ENCODE results near the gene PCDH12.

Gene PCDH12

GRCh38 chr5:141914797-141915196 lies 43.2 kb downstream of the PCDH12 start:
- H3K27ac ChIP-seq = no peak overlapping the region

DNA sequence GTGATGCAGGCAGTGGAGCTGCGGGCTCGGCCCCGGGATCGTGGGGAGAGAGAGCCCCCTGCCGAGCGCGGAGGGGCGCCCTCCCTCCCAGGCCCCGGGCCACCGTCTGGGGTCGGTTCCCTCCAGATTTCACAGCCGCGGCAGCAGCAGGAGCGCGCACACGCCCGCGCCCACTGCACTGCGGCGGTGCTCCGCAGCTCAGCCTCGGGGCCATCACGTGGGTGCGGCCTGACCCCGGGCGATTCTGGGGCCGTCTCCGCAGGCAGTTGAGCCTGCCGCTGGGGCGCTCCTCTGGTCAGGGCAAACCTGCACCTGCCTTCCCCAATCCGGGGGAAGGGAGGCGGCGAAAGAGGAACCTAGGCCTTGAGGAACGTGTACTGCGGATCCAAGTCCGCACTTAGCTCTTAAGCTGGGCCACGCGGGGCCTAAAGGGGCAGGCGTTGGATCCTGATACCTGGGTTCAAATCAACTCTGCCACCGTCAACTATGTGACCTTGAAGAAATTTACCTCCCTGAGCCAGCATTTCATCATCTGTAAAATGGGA lies 43.7 kb downstream of the PCDH12 start:
- no peak; the same call in 1 of the 2 replicates for TF ChIP-seq CTCF (conservative IDR thresholded peaks at IDR 0.05)
- no peak for TF ChIP-seq ZFX (IDR thresholded peaks at IDR 0.05)
- no peak overlapping the region for H3K27ac ChIP-seq

More at GRCh38 chr5:141914797-141915196, 43.2 kb downstream of the PCDH12 start:
- TF ChIP-seq ZFX (IDR thresholded peaks at IDR 0.05) = no peak
- TF ChIP-seq CTCF (conservative IDR thresholded peaks at IDR 0.05) = no peak

- TF ChIP-seq CTCF (conservative IDR thresholded peaks at IDR 0.05) = no peak
- no peak for TF ChIP-seq ZFX (IDR thresholded peaks at IDR 0.05)
- H3K27ac ChIP-seq = no peak overlapping the region
Measured at GRCh38 chr5:141913560-141914198, 44.3 kb downstream of the PCDH12 start.

GRCh38 chr5:141910271-141910673 lies 47.7 kb downstream of the PCDH12 start:
- TF ChIP-seq ZFX (IDR thresholded peaks at IDR 0.05) = no peak
- no peak overlapping the region for H3K27ac ChIP-seq

DNA sequence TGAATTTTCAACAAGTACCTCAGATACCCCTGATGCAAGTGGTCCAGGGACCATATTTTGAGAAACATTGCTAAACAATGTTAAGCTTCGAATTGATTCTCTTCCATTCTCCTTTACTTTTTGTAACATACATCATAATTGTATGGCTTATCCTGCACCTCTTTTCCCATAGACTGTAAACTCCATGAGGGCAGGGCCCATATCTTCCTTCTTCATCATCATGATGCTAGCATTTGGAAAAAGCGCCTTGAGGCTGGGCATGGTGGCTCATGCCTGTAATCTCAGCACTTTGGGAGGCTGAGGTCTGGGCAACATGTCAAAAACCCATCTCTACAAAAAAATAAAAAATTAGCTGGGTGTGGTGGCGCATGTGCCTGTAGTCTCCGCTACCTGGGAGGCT lies 48.8 kb downstream of the PCDH12 start:
- TF ChIP-seq ZFX (IDR thresholded peaks at IDR 0.05) (no peak), CTCF (conservative IDR thresholded peaks at IDR 0.05) (no peak)
- no peak overlapping the region for H3K27ac ChIP-seq

DNA sequence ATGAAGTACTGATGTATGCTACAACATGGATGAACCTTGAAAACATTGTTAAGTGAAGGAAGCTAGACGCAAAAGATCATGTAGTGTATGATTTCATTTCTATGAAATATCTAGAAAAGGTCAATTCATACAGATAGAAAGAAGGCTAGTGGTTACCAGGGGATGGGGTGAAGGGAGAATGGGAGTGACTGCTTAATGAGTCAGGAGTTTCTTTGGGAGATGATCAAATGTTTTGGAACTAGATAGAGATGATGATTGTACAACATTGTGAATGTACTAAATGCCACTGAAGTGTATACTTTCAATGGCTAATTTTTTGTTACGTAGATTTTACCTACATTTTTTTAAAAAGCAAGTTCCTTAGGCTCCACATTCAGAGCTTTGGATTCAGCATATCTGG lies 49.2 kb downstream of the PCDH12 start:
- no peak overlapping the region for H3K27ac ChIP-seq
- TF ChIP-seq CTCF (conservative IDR thresholded peaks at IDR 0.05) = no peak
- TF ChIP-seq ZFX (IDR thresholded peaks at IDR 0.05) = no peak

DNA sequence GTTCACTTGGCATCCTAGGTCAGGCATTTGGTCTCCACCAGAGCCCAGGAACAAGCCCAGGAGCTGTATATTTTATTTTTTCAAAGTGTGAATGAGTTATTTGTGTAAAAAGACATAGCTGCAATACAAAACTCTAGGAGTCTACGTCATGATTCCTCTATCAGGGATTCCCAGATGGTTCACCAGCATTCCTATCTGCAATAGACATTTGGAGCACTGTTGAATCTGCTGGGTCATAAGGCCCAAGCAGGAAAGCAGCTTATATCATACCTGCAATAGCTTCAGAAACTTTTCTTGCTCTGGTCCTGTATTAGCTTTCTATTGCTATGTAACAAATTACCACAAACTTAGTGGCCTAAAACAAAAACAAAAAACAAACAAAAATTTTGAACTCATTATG lies 51.0 kb downstream of the PCDH12 start:
- no peak for TF ChIP-seq CTCF (conservative IDR thresholded peaks at IDR 0.05)
- no peak for TF ChIP-seq ZFX (IDR thresholded peaks at IDR 0.05)
- no peak overlapping the region for H3K27ac ChIP-seq

DNA sequence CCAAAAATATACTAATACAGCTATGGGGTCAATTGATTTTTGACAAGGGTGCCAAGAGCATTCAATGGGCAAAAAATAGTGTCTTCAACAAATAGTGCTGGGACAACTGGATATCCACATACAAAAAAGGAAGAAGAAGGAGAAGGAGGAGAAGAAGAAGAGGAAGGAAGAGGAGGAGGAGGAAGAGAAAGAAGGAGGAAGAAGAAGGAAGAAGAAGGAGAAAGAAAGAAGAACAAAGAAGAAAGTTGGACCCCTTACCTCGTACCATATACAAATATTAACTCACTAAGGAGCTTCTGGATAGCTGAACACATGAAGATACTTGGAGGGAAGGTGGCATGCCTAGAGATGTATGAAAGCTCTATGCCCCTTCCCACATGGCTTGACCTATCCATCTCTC lies 51.5 kb downstream of the PCDH12 start:
- TF ChIP-seq CTCF (conservative IDR thresholded peaks at IDR 0.05) (no peak), ZFX (IDR thresholded peaks at IDR 0.05) (no peak)
- no peak overlapping the region for H3K27ac ChIP-seq

Data from C4-2B (cell line).